Skeletal muscle satellite cell (primary cell): Measurements from ENCODE around the gene MMD2. TPM values are rescaled to one million over a fixed set of nuclear protein-coding genes. Genes with fewer than 3 reads are reported as not detected.
"Not testable (repeated sequence)": the region's sequence is repeated elsewhere in the genome, so short reads cannot be mapped to it uniquely, and the experiment has no call there.

Experiments used
- H3K27me3 ChIP-seq: 2 replicates; pipeline ENCODE4 v1.7.0; 2013; ENCODE audit warnings: low read length; ENCODE audit not compliant: control insufficient read depth, insufficient read depth
- H3K36me3 ChIP-seq: 2 replicates; pipeline ENCODE4 v1.7.0; 2013; ENCODE audit warnings: mild to moderate bottlenecking, control low read depth, low read length; ENCODE audit not compliant: insufficient read depth
- H3K4me1 ChIP-seq: 2 replicates; pipeline ENCODE4 v1.7.0; 2013; ENCODE audit warnings: low read length; ENCODE audit not compliant: control insufficient read depth, insufficient read depth
- H3K4me2 ChIP-seq: 2 replicates; pipeline ENCODE4 v1.7.0; 2013; ENCODE audit warnings: mild to moderate bottlenecking, low read length
- H3K4me3 ChIP-seq: 2 replicates; pipeline ENCODE4 v1.7.0; 2013; ENCODE audit warnings: low read length
- H3K9ac ChIP-seq: 2 replicates; pipeline ENCODE4 v1.7.0; 2013; ENCODE audit warnings: mild to moderate bottlenecking, low read depth, low read length, moderate library complexity
- H3K9me3 ChIP-seq: replicated peaks from 2 replicates; pipeline ENCODE4 v1.7.0; 2013; ENCODE audit warnings: mild to moderate bottlenecking, control low read depth, low read length
- total RNA-seq: library from RNA; depleted of rRNA; stranded (reverse); fragments of >200 nt; gene quantifications from 2 replicates; pipeline ENCODE4 v1.2.3, GENCODE V29; 2012; rRNA removed

Gene MMD2, protein sequence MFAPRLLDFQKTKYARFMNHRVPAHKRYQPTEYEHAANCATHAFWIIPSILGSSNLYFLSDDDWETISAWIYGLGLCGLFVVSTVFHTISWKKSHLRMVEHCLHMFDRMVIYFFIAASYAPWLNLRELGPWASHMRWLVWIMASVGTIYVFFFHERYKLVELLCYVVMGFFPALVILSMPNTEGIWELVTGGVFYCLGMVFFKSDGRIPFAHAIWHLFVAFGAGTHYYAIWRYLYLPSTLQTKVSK
- not detected in 2 replicates for total RNA-seq

DNA sequence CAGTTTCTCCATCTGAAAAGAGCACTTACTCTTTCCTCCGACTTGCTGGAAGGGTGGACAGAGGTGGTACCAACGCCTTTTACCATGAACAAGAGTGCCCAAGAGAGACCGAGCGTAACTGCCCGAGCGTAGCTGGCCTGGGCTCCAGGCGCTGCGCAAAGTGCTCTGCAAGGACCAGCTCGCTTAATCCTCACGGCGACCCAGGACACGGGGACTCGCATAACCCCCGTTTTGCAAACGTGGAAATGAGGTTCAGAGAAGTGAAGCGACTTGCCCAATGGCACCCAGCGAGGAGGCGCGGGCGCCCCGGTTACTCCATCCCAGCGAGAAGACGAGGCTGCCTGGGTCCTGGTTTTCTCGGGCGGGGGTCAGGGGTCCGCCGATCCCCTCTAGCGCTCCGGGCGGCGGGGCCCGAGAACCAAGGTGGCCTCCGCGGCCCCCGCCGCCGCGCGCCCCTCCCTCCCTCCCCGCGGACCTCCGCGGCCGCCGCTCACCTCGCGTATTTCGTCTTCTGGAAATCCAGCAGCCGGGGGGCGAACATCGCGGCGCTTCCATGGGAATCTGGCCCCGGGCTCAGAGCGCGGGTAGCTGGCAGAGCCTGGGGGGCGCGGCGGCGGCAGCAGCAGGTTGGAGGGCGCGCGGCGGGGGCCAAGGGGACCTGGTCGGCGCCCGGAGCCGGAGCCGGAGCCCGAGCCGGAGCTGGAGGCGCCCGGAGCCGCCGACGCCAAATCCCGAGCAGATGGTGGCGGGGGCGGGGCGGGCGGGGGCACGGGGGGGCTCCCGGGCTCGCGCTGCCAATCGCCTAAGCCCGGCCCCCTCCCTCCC, at the start of gene MMD2:
TSS of gene MMD2 (minus strand) at position 711 of the 825 bp plus-strand sequence. CDS start at position 541, 170 bp downstream.
- Histone ChIP-seq H3K9me3 (no peaks in the 10 kb centered on the region), H3K4me1 (no peaks in the 10 kb centered on the region), H3K4me3 (no peak within 1 kb of the TSS), H3K4me2 (no peak within 1 kb of the TSS), H3K27me3 (peaks cover 40% of the 10 kb centered on the region), H3K36me3 (no peaks in the 10 kb centered on the region), H3K9ac (no peak within 1 kb of the TSS)

DNA sequence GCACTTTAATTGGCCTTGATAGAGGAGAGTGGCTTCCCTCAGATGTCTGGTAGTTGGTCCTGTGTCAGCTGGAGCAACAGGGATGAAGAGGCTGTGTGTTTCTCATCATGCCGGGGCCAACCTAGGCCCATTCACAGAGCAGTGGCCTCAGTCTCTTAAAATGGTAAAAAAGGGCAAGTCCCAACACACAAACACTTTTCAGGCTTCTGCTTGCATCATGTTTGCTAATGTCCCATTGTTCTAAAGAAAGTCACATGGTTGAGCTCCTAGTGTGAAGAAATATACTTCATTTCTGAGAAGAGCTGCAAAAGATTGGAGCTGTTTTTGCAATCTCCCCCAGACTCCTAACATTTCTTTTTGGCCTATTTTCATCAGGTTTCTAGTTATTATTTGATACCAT, 46.1 kb upstream of the MMD2 start:
- no peak overlapping the region for H3K9ac ChIP-seq
- no peaks in the 10 kb centered on the region for H3K9me3 ChIP-seq
- H3K4me2 ChIP-seq = no peak overlapping the region
- H3K36me3 ChIP-seq = peaks cover 28% of the 10 kb centered on the region
- no peaks in the 10 kb centered on the region for H3K4me1 ChIP-seq
- H3K27me3 ChIP-seq = no peaks in the 10 kb centered on the region
- no peak overlapping the region for H3K4me3 ChIP-seq

DNA sequence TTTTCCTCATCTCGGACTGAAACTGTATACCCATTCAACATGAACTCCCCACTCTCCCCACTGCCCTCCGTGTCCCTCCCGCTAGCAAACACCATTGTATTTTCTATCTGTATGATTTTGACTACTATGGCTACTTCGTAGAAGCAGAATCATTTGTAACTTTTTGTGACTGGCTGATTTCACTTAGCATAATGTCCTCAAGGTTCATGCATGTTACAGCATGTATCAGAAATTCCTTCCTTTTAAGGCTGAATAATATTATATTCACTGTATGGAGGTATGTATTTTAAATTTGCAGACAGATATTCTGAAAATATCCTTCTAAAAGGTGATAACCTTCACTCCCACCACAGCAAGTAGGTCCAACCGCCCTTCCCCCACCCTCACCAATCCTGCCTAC, 42.9 kb upstream of the MMD2 start:
- Histone ChIP-seq H3K4me2 (no peak overlapping the region), H3K4me3 (no peak overlapping the region), H3K9me3 (no peaks in the 10 kb centered on the region), H3K4me1 (no peaks in the 10 kb centered on the region), H3K9ac (no peak overlapping the region), H3K27me3 (no peaks in the 10 kb centered on the region), H3K36me3 (peaks cover 43% of the 10 kb centered on the region)

DNA sequence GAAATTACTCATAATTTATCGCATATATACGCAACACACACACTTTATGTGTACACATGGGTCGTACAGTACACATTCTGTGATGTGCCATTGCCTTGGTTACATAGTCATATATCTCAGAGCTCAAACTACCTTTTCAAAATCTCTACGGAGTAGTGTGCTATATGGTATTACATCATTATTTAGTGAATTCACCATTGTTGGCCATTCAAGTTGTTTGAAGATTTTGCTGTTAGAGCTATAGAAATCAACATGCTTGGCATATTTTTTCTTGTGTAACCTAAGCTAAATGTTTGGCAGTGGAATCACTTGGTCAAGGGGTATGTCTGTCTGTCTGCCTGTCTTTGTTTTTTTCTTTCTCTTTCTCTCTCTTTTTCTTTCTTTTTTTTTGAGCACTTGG, 42.0 kb upstream of the MMD2 start:
- H3K4me2 ChIP-seq = no peak overlapping the region
- H3K27me3 ChIP-seq = no peaks in the 10 kb centered on the region
- no peaks in the 10 kb centered on the region for H3K9me3 ChIP-seq
- no peaks in the 10 kb centered on the region for H3K4me1 ChIP-seq
- no peak overlapping the region for H3K4me3 ChIP-seq
- H3K9ac ChIP-seq = no peak overlapping the region
- peaks cover 51% of the 10 kb centered on the region for H3K36me3 ChIP-seq

DNA sequence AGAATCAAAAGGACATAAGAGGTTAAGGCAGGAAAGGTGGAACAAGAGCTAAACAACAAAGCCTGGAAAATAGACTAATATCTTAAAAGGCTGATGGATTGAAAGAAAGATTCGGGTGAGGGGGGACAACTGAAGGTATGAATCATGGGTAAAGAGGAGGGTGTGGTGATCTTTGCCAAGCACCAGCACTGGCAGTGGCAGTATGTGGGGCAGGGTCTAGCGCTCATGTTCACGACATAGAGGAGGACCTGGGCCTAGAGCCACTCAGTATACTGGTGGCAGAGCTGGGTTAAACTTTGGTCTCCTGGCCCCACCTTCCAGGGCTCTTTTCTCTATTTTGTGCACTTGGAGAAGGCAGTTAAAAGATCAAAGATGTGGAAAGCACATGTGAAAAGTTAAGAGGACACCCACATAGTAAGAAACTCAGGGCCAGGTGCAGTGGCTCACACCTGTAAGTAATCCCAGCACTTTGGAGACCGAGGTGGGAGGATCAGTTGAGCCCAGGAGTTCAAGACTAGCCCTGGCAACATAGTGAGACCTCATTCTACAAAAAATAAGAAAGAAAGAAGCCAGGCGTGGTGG, 40.5 kb upstream of the MMD2 start:
- Histone ChIP-seq H3K9ac (no peak overlapping the region), H3K4me2 (no peak overlapping the region), H3K9me3 (no peaks in the 10 kb centered on the region), H3K27me3 (no peaks in the 10 kb centered on the region), H3K4me1 (no peaks in the 10 kb centered on the region), H3K36me3 (peaks cover 50% of the 10 kb centered on the region), H3K4me3 (no peak overlapping the region)

DNA sequence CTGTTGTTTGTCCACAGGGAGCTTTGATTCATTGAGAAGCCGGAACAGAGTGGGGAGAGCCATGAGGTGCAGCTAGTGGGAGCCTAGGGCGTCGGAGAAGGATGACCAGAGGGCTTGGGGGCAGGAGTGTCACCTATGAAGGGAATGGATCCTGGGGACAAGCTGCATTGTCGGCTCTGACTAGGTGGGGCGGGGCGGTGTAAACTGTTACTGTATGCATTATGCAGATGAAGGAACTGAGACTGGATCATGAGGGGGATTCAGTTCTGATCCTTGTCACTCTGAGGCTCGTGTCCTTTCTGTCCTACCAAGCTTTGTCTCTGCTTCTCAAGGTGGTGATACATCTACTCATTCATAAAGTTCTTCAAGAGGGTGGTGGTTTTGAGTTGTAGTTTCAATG, 39.9 kb upstream of the MMD2 start:
- Histone ChIP-seq H3K9me3 (no peaks in the 10 kb centered on the region), H3K4me3 (no peak overlapping the region), H3K4me2 (no peak overlapping the region), H3K27me3 (no peaks in the 10 kb centered on the region), H3K36me3 (peaks cover 55% of the 10 kb centered on the region), H3K9ac (no peak overlapping the region), H3K4me1 (no peaks in the 10 kb centered on the region)

DNA sequence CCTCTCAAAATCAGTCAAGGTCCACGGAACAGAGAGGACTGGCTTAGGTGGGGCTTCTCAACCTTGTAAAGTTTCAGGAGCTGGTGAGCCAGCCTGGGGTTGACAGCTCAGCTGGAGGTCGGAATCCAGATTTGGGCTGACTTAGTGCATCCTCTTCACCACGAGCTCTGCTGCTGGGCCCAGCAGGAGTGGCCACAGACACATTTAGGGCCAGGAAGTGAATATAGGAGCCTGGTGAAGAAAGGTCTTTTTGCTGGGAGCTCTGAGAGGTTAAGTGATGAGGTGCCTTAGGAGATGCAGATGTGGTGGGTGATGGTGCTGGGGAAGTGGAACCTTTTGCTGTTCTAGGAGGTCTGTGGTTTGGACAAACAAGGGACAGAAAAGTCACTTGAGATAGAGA, 39.3 kb upstream of the MMD2 start:
- no peaks in the 10 kb centered on the region for H3K27me3 ChIP-seq
- H3K4me1 ChIP-seq = no peaks in the 10 kb centered on the region
- no peak overlapping the region for H3K4me2 ChIP-seq
- H3K9ac ChIP-seq = no peak overlapping the region
- peaks cover 59% of the 10 kb centered on the region for H3K36me3 ChIP-seq
- no peak overlapping the region for H3K4me3 ChIP-seq
- no peaks in the 10 kb centered on the region for H3K9me3 ChIP-seq

DNA sequence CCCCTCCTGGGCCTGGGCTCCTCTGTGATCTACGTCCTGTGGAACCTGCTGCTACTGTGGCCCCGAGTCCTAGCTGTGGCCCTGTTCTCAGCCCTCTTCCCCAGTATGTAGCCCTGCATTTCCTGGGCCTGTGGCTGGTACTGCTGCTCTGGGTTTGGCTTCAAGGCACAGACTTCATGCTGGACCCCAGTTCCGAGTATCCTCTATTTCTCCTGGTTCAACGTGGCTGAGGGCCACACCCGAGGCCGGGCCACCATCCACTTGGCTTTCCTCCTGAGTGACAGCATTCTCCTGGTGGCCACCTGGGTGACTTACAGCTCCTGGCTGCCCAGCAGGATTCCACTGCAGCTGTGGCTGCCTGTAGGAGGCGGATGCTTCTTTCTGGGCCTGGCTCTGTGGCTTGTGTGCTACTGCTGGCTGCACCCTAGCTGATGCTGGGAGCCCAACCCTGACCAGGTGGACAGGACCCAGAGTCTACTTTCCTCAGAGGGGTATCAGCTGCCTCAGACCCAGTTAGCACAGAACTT, 37.8 kb upstream of the MMD2 start:
- no peaks in the 10 kb centered on the region for H3K9me3 ChIP-seq
- H3K36me3 ChIP-seq = peaks cover 61% of the 10 kb centered on the region
- no peaks in the 10 kb centered on the region for H3K27me3 ChIP-seq

DNA sequence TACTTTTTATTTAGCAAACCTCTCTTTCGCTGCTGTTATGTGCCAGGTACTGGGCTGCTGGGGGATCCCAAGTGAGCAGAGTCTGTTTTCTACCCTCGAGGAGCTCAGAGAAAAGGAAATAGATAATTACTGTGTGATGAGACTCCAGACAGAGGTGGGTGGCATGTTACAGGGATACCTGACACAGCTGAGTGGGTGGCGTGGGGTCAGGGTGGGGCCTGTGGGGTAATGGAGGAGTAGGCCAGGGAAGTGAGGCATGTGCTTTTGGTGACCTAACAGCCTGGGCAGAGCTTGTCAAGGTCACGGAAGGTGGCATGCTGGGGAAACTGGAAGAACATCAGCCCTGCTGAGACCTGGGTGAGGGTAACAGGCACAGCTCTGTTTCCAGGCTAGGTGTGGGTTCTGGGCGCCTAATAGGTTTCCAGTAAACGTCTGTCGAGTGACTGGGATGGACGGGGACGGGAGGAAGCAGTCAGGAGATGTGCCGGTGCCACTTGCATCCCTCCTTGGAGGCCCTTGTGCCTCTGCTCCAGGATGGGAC, 36.5 kb upstream of the MMD2 start:
- Histone ChIP-seq H3K4me2 (no peak overlapping the region), H3K4me3 (no peak overlapping the region), H3K36me3 (peaks cover 61% of the 10 kb centered on the region), H3K9me3 (no peaks in the 10 kb centered on the region), H3K4me1 (no peaks in the 10 kb centered on the region), H3K27me3 (no peaks in the 10 kb centered on the region), H3K9ac (no peak overlapping the region)

More for the DNA sequence above, 37.8 kb upstream of the MMD2 start:
- Histone ChIP-seq H3K4me2 (no peak overlapping the region), H3K4me3 (no peak overlapping the region), H3K9ac (no peak overlapping the region), H3K4me1 (no peaks in the 10 kb centered on the region)

DNA sequence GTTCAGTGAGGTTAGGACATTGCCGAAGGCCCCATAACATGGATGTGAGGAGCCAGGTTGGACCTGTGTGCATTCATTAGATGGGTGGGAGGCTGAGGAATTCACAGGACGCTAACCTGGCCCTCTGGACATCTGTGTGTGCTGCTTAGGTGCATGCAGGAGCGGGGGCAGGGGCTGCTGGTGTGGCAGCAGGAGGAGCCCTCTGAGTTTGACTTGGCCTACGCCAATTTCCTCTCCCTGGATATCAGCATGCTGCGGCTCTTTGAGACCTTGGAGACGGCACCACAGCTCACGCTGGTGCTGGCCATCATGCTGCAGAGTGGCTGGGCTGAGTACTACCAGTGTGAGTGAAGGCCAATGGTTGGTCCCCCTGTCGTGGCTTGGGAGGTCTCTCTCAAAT, 34.5 kb upstream of the MMD2 start:
- Histone ChIP-seq H3K9ac (no peak overlapping the region), H3K4me2 (no peak overlapping the region), H3K27me3 (no peaks in the 10 kb centered on the region), H3K4me1 (no peaks in the 10 kb centered on the region), H3K9me3 (no peaks in the 10 kb centered on the region), H3K36me3 (peaks cover 59% of the 10 kb centered on the region), H3K4me3 (no peak overlapping the region)

DNA sequence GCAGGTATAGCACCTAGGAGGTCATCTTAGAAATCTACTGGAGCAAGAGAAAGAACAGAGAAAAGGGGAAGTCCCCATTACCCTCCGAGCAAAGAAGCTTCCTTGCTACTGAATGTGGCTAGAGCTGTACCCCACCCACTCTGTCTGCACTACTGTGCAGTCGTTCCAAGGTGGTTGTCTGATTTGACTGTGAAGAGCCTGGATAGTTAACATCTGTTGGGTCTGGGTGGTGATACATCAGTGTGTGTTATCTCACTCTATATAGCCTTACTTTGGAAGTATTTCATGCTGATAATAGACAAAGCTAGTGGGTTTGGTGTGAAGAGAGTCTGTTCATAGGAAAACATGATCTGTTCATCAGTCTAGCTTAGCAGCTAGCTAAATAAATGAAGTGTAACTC, 23.8 kb upstream of the MMD2 start:
- H3K4me3 ChIP-seq, H3K9ac ChIP-seq, H3K9me3 ChIP-seq, H3K4me1 ChIP-seq, H3K27me3 ChIP-seq, H3K4me2 ChIP-seq: not testable (repeated sequence)
- peaks cover 46% of the 10 kb centered on the region for H3K36me3 ChIP-seq
